HG02588 (cell line): ENCODE data around the gene PLCG2.
"Not testable (repeated sequence)": the region's sequence is repeated elsewhere in the genome, so short reads cannot be mapped to it uniquely, and the experiment has no call there.

Source experiments
- ATAC-seq: cut with Tn5 transposase; IDR thresholded peaks from one replicate; pipeline ENCODE4 v1.9.1; 2021; ENCODE audit warnings: mild to moderate bottlenecking, moderate library complexity; ENCODE audit not compliant: unreplicated experiment

PLCG2 gene

GRCh38 chr16:81873843-81874752, 95.0 kb downstream of the PLCG2 start:
- ATAC-seq, result peak; percentile 70

- ATAC-seq, result no peak
Observed at GRCh38 chr16:81875461-81875860, 96.4 kb downstream of the PLCG2 start.

GRCh38 chr16:81876273-81876900, 97.3 kb downstream of the PLCG2 start:
- no peak for ATAC-seq

- ATAC-seq, result not testable (repeated sequence)
Observed at GRCh38 chr16:81877490-81877889, 98.4 kb downstream of the PLCG2 start.

- no peak for ATAC-seq
Observed at GRCh38 chr16:81878529-81878928, 99.4 kb downstream of the PLCG2 start.

- no peak for ATAC-seq
Observed at GRCh38 chr16:81879625-81880024, 100.5 kb downstream of the PLCG2 start.

- ATAC-seq, result no peak
Observed at GRCh38 chr16:81880816-81881215, 101.7 kb downstream of the PLCG2 start.

GRCh38 chr16:81881228-81881627, 102.1 kb downstream of the PLCG2 start:
- ATAC-seq, result no peak

GRCh38 chr16:81882559-81882958, 103.5 kb downstream of the PLCG2 start:
- no peak for ATAC-seq

- no peak for ATAC-seq
Observed at GRCh38 chr16:81883235-81883634, 104.1 kb downstream of the PLCG2 start.

- ATAC-seq, result no peak
Observed at GRCh38 chr16:81885976-81886586, 107.0 kb downstream of the PLCG2 start.

- ATAC-seq, result no peak
Observed at GRCh38 chr16:81888520-81889394, 109.7 kb downstream of the PLCG2 start.

GRCh38 chr16:81891736-81892364, 112.8 kb downstream of the PLCG2 start:
- ATAC-seq, result no peak

- ATAC-seq, result no peak
Observed at GRCh38 chr16:81894592-81894991, 115.5 kb downstream of the PLCG2 start.

- no peak for ATAC-seq
Observed at GRCh38 chr16:81896902-81897301, 117.8 kb downstream of the PLCG2 start.

- no peak for ATAC-seq
Observed at GRCh38 chr16:81899601-81900000, 120.5 kb downstream of the PLCG2 start.

- no peak for ATAC-seq
Observed at GRCh38 chr16:81900014-81900413, 120.9 kb downstream of the PLCG2 start.

- no peak for ATAC-seq
Observed at GRCh38 chr16:81900456-81900855, 121.4 kb downstream of the PLCG2 start.

- ATAC-seq, result no peak
Observed at GRCh38 chr16:81901484-81901883, 122.4 kb downstream of the PLCG2 start.

GRCh38 chr16:81902025-81902424, 122.9 kb downstream of the PLCG2 start:
- ATAC-seq, result no peak
